ENCODE measurements around the gene PCDHB5.
"Not testable (repeated sequence)": the region's sequence is repeated elsewhere in the genome, so short reads cannot be mapped to it uniquely, and the experiment has no call there.

DNA sequence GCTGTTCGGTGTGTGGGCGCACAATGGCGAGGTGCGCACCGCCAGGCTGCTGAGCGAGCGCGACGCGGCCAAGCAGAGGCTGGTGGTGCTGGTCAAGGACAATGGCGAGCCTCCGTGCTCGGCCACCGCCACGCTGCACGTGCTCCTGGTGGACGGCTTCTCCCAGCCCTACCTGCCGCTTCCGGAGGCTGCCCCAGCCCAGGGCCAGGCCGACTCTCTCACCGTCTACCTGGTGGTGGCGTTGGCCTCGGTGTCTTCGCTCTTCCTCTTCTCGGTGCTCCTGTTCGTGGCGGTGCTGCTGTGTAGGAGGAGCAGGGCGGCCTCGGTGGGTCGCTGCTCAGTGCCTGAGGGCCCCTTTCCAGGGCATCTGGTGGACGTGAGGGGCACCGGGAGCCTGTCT lies 44.9 kb downstream of the PCDHB5 start:
- TF ChIP-seq, protein P1, sequence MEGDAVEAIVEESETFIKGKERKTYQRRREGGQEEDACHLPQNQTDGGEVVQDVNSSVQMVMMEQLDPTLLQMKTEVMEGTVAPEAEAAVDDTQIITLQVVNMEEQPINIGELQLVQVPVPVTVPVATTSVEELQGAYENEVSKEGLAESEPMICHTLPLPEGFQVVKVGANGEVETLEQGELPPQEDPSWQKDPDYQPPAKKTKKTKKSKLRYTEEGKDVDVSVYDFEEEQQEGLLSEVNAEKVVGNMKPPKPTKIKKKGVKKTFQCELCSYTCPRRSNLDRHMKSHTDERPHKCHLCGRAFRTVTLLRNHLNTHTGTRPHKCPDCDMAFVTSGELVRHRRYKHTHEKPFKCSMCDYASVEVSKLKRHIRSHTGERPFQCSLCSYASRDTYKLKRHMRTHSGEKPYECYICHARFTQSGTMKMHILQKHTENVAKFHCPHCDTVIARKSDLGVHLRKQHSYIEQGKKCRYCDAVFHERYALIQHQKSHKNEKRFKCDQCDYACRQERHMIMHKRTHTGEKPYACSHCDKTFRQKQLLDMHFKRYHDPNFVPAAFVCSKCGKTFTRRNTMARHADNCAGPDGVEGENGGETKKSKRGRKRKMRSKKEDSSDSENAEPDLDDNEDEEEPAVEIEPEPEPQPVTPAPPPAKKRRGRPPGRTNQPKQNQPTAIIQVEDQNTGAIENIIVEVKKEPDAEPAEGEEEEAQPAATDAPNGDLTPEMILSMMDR (IDR thresholded peaks at IDR 0.05; ENCODE audit: borderline replicate concordance, extremely low read depth, low read length, poor library complexity, severe bottlenecking), result not testable (repeated sequence)
- not testable (repeated sequence) for TF ChIP-seq EZH2 (IDR thresholded peaks at IDR 0.05; ENCODE audit: borderline replicate concordance, low read depth, low read length, severe bottlenecking)
